ENCODE results near the gene LBH. TPM values are rescaled to one million over a fixed set of nuclear protein-coding genes. Genes with fewer than 3 reads are reported as not detected.

Gene LBH
- total RNA-seq, 6 experiments from 2014 or later, result 4.3 to 17.6 (median 9.5) TPM

DNA sequence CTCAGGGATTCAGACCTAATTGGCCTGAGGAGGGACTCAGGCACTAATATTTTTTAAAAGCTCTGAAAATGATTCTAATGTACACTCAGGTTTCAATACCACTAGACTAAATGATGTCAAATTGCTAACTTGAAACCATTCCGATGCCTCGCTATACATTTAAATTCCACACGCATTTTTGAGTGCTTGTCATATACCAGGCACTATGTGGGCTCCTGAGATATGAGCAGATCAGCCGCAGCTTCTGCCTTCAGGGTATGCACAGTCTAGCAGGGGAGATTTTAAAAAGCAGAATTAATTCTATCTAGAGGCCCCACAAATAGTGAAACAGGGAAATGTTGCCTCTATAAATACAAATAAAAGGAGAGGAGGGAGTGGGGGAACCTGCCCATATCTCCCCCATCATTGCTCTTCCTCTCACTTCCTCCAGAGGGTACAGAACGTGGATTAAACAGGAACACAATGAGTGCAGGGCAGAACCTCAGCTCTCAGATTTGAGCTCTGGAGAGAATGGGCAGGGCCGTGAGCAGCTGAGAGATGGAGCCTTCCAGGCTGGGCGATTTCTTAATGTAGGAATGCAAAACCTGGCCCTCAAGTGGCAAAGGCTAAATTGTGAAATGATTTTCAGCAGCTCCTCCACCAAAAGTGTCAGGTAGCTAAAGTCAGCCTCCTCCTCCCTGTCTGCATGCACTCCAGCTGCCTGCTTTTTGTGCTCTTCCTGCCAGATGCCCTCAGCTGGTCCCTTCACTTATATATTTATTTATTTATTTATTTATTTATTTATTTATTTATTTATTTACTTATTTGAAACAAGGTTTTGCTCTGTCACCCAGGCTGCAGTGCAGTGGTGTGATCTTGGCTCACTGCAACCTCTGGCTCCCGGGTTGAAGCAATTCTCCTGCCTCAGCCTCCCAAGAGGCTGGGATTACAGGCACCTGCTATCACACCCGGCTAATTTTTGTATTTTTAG is 24.6 kb upstream of the LBH start:
- intact Hi-C loops (cut with DNase I), result loop anchor here (5.0 kb wide), 1 partner anchor 501 kb away; no protein-coding TSS in a partner anchor
- ATAC-seq, result no peak
- no peaks in the 10 kb centered on the region for H3K4me1 ChIP-seq
- H3K36me3 ChIP-seq, result no peaks in the 10 kb centered on the region
- H3K27ac ChIP-seq, result no peak overlapping the region
- WGBS (ENCODE audit: insufficient coverage, low coverage, low lambda C conversion rate, missing lambda C conversion rate), result 70% methylated on average over 7 of the region's 9 CpGs
- no peaks in the 10 kb centered on the region for H3K27me3 ChIP-seq
- DNase-seq, result no peak
- H3K9me3 ChIP-seq, result no peaks in the 10 kb centered on the region
- H3K4me3 ChIP-seq, result no peak overlapping the region
- TF ChIP-seq, protein P1, sequence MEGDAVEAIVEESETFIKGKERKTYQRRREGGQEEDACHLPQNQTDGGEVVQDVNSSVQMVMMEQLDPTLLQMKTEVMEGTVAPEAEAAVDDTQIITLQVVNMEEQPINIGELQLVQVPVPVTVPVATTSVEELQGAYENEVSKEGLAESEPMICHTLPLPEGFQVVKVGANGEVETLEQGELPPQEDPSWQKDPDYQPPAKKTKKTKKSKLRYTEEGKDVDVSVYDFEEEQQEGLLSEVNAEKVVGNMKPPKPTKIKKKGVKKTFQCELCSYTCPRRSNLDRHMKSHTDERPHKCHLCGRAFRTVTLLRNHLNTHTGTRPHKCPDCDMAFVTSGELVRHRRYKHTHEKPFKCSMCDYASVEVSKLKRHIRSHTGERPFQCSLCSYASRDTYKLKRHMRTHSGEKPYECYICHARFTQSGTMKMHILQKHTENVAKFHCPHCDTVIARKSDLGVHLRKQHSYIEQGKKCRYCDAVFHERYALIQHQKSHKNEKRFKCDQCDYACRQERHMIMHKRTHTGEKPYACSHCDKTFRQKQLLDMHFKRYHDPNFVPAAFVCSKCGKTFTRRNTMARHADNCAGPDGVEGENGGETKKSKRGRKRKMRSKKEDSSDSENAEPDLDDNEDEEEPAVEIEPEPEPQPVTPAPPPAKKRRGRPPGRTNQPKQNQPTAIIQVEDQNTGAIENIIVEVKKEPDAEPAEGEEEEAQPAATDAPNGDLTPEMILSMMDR (IDR thresholded peaks at IDR 0.05), result no peak
- TF ChIP-seq POLR2A (IDR thresholded peaks at IDR 0.05), result no peak

DNA sequence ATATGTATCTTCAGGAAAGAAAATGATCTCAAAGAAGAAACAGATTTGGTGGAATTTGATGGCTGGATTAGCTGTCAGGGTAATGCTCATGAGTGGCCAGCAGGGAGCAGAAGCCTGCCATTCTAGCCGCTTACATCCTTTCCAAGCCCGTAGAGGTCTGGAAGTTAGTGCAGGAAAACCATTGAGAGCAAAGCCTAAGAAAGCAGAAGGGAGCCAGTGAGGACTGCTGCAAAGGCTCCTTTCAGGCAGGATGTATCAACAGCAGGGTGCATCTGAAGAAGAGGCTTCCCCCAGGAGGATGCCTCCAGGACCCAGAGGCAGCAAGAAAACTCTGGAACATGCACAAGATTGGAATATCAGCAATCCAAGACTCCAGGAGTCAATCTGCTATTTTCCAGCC is 22.9 kb upstream of the LBH start:
- WGBS (ENCODE audit: insufficient coverage, low coverage, low lambda C conversion rate, missing lambda C conversion rate), result 0% methylated on average over 2 of the region's 2 CpGs
- intact Hi-C loops (cut with DNase I), result loop anchor here (5.0 kb wide), 1 partner anchor 499 kb away; no protein-coding TSS in a partner anchor
- DNase-seq, result peak in 2 of 3 donors; percentile 48 to 64

DNA sequence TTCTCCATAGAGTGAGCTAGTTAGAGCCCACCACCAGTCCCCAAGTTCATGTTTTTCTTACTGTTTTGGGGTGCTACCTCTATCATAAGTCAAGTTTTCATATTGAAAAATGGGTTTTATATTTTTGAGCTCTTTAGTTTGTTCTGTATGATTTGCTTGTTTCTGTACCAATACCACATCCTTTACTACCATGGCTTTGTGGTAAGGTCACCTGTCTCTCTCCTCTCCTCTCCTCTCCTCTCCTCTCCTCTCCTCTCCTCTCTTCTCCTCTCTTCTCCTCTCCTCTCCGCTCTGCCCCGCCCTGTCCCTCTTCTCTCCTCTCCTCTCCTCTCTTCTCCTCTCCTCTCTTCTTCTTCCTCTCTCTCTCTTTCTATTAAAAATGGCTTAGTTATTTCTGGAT is 22.1 kb upstream of the LBH start:
- ATAC-seq (no peak), DNase-seq (no peak)
- 72% methylated on average over 2 of the region's 2 CpGs for WGBS (ENCODE audit: insufficient coverage, low coverage, low lambda C conversion rate, missing lambda C conversion rate)

More for the DNA sequence above, 22.9 kb upstream of the LBH start:
- no peak overlapping the region for H3K4me3 ChIP-seq
- no peaks in the 10 kb centered on the region for H3K9me3 ChIP-seq
- H3K36me3 ChIP-seq, result no peaks in the 10 kb centered on the region
- H3K27ac ChIP-seq, result no peak overlapping the region
- no peaks in the 10 kb centered on the region for H3K4me1 ChIP-seq
- TF ChIP-seq POLR2A (IDR thresholded peaks at IDR 0.05), result no peak
- TF ChIP-seq, protein P1 (IDR thresholded peaks at IDR 0.05), result peak; percentile 84 to 92 (median 89)
- ATAC-seq, result peak; percentile 95 to 99 (median 97)
- no peaks in the 10 kb centered on the region for H3K27me3 ChIP-seq

DNA sequence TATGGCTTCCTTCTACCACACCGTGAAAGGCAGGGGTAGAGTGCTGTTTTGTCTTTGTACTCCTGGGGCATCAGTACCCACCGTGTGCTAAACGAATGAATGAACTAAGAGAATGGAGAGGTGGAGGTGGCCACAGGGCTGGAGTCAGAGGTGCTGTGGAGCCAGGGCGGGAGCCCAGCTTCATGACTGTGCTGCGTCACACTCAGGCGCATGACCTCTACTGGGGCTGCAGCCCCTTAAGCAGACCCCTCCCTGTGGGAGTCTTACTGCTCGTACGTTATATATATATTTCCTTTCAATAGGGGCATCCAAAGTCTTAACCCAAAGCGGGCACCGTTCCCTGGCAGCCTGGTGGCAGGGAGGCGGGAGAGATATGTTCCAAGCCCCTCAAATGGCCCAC is 18.0 kb upstream of the LBH start:
- Histone ChIP-seq H3K27me3 (no peaks in the 10 kb centered on the region), H3K36me3 (no peaks in the 10 kb centered on the region), H3K27ac (no peak overlapping the region), H3K9me3 (no peaks in the 10 kb centered on the region), H3K4me3 (no peak overlapping the region), H3K4me1 (no peaks in the 10 kb centered on the region)
- intact Hi-C loops (cut with DNase I), result no loop called here
- TF ChIP-seq, protein P1 (IDR thresholded peaks at IDR 0.05), result no peak
- no peak for TF ChIP-seq POLR2A (IDR thresholded peaks at IDR 0.05)
- WGBS (ENCODE audit: insufficient coverage, low coverage, low lambda C conversion rate, missing lambda C conversion rate), result 76% methylated on average over 2 of the region's 11 CpGs
- no peak for DNase-seq
- ATAC-seq, result no peak

More for the DNA sequence above, 22.1 kb upstream of the LBH start:
- TF ChIP-seq POLR2A (IDR thresholded peaks at IDR 0.05), result no peak
- TF ChIP-seq, protein P1 (IDR thresholded peaks at IDR 0.05), result no peak
- Histone ChIP-seq H3K9me3 (no peaks in the 10 kb centered on the region), H3K27me3 (no peaks in the 10 kb centered on the region), H3K4me3 (no peak overlapping the region), H3K36me3 (no peaks in the 10 kb centered on the region), H3K27ac (no peak overlapping the region), H3K4me1 (no peaks in the 10 kb centered on the region)
- intact Hi-C loops (cut with DNase I), result loop anchor here (5.0 kb wide), 1 partner anchor 498 kb away; no protein-coding TSS in a partner anchor

Data from right lobe of liver (tissue), 6 donors.